Measurements from ENCODE around the gene AHRR. TPM values are rescaled to one million over a fixed set of nuclear protein-coding genes. Genes with fewer than 3 reads are reported as not detected.
A peak's percentile ranks its signal among the peaks of the same experiment; 100 is the strongest.

The AHRR gene
- total RNA-seq, 2 donors from 2014 or later = 38.3 to 43.8 TPM

DNA sequence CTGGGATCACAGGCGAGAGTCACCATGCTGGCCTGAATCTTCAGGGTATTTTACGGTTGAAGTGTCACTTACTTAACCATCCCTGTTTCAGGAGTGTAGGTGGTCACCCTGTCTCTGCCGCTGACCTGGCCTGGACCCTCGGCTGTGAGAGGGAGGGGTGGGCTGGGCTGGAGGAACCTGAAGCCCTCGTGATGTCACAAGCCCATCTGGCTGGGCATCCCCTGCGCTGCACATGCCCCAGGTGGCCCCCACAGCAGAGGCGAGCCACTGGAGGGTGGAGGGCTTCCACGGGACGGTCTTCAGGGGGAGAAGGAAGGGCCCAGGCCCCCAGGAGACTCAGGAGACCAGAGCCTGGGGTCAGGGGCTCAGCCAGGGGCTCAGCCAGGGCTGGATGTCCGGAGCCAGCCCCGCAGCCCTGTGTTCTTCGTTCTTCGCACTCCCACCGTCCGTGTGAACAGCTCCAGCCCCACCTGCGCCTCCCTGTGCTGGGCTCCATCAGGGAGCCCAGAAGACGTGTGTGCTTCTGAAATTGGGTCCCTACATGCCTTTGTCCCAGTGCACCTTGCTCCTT lies 7.6 kb upstream of the AHRR start:
- no peak for ATAC-seq

DNA sequence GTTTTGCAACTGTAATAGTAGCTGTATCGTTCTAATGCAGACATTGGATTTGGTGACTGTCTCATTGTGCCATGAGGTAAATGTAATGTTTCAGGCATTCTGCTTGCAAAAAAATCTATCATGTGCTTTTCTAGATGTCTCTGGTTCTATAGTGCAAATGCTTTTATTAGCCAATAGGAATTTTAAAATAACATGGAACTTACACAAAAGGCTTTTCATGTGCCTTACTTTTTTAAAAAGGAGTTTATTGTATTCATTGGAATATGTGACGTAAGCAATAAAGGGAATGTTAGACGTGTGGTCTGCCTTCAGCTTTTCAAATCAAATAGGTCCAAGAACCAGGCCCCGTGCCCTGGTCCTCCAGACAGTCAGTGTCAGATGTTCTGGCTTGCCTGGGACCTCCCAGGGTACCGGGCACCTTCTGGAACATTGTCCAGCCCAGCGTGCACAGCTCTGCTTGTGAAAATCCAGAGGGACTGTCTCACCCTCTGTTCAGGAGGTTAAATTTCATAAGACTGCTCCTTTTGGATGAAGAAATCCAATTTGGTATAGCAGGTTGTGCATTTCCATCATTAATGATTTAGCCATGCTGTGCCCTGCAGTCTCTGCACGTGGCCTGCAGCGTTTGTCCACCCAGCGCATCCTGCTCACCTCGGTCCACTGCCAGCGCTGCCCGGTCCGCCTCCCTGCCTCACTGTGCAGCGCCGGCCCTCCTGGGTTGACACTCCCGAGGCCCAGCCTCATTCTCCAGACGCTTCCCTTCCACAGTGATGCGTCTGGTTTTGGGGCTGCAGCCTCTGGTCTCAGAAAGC lies 6.6 kb upstream of the AHRR start:
- ATAC-seq (no peak), DNase-seq (ENCODE audit: low spot score in 2 of 2) (no peak)
- Mint-ChIP-seq H3K9me3 (no peaks in the 10 kb centered on the region), H3K36me3 (no peaks in the 10 kb centered on the region), H3K27ac (no peak overlapping the region)

More for the DNA sequence above, 7.6 kb upstream of the AHRR start:
- H3K36me3 Mint-ChIP-seq = no peaks in the 10 kb centered on the region
- H3K9me3 Mint-ChIP-seq = no peaks in the 10 kb centered on the region
- H3K27ac Mint-ChIP-seq = no peak overlapping the region
- DNase-seq (ENCODE audit: low spot score in 2 of 2) = no peak

DNA sequence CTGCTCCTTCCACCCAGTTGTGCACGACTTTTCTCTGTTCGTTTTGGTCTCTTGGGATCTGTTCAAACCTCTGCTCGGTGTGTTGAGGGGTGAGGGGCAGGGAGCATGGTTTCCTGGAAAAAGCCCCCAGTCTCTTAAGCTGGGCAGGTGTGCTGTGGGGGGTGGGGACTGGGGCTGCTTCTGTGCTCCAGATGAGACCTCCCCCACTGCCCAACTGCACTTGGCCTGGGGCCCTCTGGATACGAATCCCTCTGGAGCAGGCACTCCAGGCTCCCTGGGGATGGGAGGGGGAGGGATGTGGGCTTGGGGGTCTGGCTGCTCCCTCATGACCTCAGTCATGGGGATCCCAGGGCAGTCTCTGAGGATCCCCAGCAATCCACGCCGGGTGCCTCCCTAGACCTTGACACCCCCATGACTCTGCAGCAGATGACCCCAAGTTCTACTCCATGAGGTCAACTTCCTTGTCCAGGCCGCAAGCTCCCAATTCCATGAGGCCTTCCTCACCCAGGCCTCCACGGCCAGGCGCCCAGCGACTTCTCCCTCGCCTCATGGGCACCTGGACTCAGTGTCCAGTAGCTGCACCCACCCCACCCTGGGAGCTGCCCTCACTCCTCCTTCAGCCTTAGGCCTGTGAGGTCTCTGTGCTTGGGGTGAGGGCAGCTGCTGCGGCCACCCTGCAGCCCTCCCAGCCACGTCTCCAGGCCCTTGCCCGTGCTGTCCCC lies 5.9 kb upstream of the AHRR start:
- Mint-ChIP-seq H3K9me3 (no peaks in the 10 kb centered on the region), H3K27ac (peak overlapping the region in 1 of 2 donors; percentile 29), H3K36me3 (peaks cover 0 to 5% of the 10 kb centered on the region in 2 donors)
- no peak for DNase-seq (ENCODE audit: low spot score in 2 of 2)
- no peak for ATAC-seq

DNA sequence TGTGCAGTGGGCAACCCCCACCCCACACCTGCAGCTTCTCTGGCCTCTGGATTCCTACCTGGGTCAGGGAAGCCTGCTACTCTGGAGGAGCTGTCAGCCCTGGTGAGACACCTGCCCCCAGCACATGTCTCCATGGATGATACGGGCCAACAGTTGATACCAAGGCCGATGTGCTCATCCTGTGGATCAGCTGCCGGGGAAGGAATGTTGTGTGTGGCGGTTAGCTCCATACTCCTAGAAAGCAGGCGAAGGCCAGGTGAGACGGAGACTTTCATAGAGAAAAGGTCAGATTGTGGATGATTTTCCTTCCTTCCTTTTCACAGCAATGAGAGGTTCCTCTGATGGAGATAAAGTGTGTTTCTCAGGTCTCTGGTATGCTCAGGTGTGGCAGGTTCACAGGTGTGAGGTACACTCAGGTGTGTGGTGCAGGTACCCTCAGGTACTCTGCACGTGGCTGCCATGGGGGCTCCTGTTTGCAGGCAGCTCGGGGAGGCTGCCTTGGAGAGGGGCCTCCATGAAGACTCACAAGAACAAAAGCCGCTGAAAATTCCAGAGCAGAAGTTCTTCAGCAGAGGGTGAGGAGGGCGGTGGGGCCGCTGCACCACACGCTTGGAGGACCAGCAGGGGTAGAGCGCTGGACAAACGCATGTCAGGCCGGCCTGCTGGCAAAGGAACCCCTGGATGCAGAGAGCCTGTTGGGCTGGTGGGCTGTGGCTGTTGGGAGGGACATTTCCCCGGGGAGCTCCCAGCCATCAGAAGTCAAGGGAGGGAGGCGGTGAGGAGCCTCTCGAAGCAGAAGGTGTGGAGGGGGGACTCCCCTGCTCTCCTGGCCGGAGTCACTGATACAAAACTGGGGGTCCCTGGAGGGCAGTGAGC lies 5.1 kb upstream of the AHRR start:
- H3K36me3 Mint-ChIP-seq = peaks cover 0 to 5% of the 10 kb centered on the region in 2 donors
- H3K27ac Mint-ChIP-seq = peak overlapping the region in 1 of 2 donors; percentile 29
- H3K9me3 Mint-ChIP-seq = no peaks in the 10 kb centered on the region
- ATAC-seq (no peak), DNase-seq (ENCODE audit: low spot score in 2 of 2) (no peak)

- DNase-seq (ENCODE audit: low spot score in 2 of 2) (peak; percentile 63 to 74), ATAC-seq (peak; percentile 60 to 69)
- Mint-ChIP-seq H3K27ac (peak overlapping the region in 1 of 2 donors; percentile 29), H3K9me3 (no peaks in the 10 kb centered on the region), H3K36me3 (peaks cover 0 to 5% of the 10 kb centered on the region in 2 donors)
These were observed 4.3 kb upstream of the AHRR start for GRCh38 chr5:317086-317811.

GRCh38 chr5:318341-318897 lies 3.1 kb upstream of the AHRR start:
- no peak overlapping the region for H3K27ac Mint-ChIP-seq
- ATAC-seq (no peak), DNase-seq (ENCODE audit: low spot score in 2 of 2) (no peak)
- peaks cover 2 to 5% of the 10 kb centered on the region in 2 donors for H3K36me3 Mint-ChIP-seq
- H3K9me3 Mint-ChIP-seq = no peaks in the 10 kb centered on the region

GRCh38 chr5:318931-319601 lies 2.4 kb upstream of the AHRR start:
- DNase-seq (ENCODE audit: low spot score in 2 of 2) = no peak
- Mint-ChIP-seq H3K27ac (no peak overlapping the region), H3K9me3 (no peaks in the 10 kb centered on the region)

GRCh38 chr5:320524-321229 lies 837 bp upstream of the AHRR start:
- DNase-seq (ENCODE audit: low spot score in 2 of 2) (no peak), ATAC-seq (peak in 1 of 2 donors; percentile 25)
- H3K9me3 Mint-ChIP-seq = no peaks in the 10 kb centered on the region
- H3K36me3 Mint-ChIP-seq = peaks cover 5 to 17% of the 10 kb centered on the region in 2 donors
- peak overlapping the region; percentile 36 to 83 for H3K27ac Mint-ChIP-seq

More at GRCh38 chr5:318931-319601, 2.4 kb upstream of the AHRR start:
- peaks cover 5 to 8% of the 10 kb centered on the region in 2 donors for H3K36me3 Mint-ChIP-seq
- no peak for ATAC-seq

GRCh38 chr5:321726-322251 lies 275 bp downstream of the AHRR start:
- DNase-seq (ENCODE audit: low spot score in 2 of 2) (no peak), ATAC-seq (peak; percentile 12 to 23)
- no peaks in the 10 kb centered on the region for H3K9me3 Mint-ChIP-seq
- no peak overlapping the region for H3K27ac Mint-ChIP-seq
- peaks cover 10 to 26% of the 10 kb centered on the region in 2 donors for H3K36me3 Mint-ChIP-seq

DNA sequence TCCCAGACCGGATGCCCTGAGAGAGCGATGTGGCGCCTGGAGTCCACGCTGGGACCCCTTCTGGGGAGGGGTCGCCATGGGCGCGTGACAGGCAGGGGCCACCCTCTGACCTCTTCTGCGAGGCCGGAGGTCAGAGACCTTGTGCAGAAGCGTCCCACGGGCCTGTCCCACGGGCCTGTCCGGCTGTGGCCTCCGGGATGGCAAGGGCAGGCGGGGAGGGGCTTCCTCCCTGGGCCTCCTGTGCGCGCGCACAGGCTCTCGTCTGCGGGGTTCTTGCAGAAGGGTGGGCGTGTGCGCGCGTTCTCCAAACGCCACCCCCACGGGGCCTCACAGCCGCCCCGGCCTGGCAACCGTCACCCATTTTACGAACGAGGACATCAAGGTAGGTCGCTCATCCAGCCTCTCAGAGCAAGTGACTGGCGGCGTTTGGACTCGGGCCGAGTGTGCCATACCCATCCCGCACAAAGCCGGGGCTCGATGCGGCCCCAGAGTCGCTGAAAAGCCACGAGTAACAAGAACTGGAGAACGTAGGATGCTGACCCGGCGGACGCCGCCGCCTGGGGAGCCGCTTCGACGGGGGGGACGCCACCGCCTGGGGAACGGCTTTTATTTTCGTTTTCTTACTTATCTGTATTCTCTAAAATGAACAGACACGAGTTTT lies 897 bp downstream of the AHRR start:
- Mint-ChIP-seq H3K27ac (peak overlapping the region in 1 of 2 donors; percentile 50), H3K9me3 (no peaks in the 10 kb centered on the region), H3K36me3 (peaks cover 10 to 26% of the 10 kb centered on the region in 2 donors)
- no peak for DNase-seq (ENCODE audit: low spot score in 2 of 2)
- peak; percentile 19 to 29 for ATAC-seq

GRCh38 chr5:322942-323879 lies 1.7 kb downstream of the AHRR start:
- DNase-seq (ENCODE audit: low spot score in 2 of 2) (no peak), ATAC-seq (no peak)
- no peaks in the 10 kb centered on the region for H3K9me3 Mint-ChIP-seq
- peaks cover 10 to 26% of the 10 kb centered on the region in 2 donors for H3K36me3 Mint-ChIP-seq
- H3K27ac Mint-ChIP-seq = peak overlapping the region in 1 of 2 donors; percentile 50

DNA sequence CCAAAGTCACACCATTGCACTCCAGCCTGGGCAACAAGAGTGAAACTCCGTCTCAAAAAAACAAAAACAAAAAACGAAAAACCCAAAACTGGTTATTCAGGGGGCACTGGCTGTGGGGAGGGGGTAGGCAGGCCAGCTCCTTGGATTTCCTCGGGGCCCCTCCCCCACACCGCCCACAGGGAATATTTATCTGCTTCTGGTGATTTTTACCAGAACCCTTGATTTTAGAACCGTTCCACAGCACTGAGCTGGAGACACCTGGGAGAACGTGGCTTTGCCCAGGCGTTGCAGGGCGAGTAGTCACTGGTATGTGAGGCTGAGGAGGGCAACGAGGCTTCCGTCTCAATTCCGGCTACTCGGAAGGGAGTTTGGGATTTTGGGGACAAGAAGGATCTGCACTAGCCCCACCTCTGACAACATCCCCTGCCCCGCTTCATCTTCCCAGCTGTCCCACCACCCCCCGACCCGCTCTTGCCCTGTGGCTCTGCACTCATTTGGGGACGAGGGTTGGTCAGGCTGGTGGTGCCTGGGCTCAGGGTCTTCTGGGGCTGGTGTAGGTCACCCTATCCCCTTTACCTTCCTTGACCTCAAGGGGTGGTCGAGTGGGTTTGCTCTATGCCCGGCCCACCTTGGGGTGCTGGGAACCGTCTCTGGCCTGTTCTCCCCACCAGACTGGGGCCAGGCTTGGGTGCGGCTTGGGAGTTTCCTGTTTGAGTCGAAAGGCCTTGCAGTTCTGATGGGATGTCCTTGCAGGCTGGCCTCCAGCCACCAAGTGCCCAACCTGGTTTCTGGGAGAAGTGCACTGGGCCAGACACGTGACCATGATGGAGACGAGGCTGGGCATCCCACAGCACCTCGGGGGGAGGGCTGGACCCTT lies 3.5 kb downstream of the AHRR start:
- no peak overlapping the region for H3K27ac Mint-ChIP-seq
- ATAC-seq = no peak
- no peak for DNase-seq (ENCODE audit: low spot score in 2 of 2)
- no peaks in the 10 kb centered on the region for H3K9me3 Mint-ChIP-seq
- peaks cover 10 to 26% of the 10 kb centered on the region in 2 donors for H3K36me3 Mint-ChIP-seq
